SW 1271 (cell line): ENCODE results near the gene ANKRD33B.
"Not testable (repeated sequence)": the region's sequence is repeated elsewhere in the genome, so short reads cannot be mapped to it uniquely, and the experiment has no call there.

ENCODE experiments used
- DNase-seq, 2 experiments: peaks; one replicate each; lab custom pipeline; 2025; lab: John Stamatoyannopoulos, UW

Gene ANKRD33B

DNA sequence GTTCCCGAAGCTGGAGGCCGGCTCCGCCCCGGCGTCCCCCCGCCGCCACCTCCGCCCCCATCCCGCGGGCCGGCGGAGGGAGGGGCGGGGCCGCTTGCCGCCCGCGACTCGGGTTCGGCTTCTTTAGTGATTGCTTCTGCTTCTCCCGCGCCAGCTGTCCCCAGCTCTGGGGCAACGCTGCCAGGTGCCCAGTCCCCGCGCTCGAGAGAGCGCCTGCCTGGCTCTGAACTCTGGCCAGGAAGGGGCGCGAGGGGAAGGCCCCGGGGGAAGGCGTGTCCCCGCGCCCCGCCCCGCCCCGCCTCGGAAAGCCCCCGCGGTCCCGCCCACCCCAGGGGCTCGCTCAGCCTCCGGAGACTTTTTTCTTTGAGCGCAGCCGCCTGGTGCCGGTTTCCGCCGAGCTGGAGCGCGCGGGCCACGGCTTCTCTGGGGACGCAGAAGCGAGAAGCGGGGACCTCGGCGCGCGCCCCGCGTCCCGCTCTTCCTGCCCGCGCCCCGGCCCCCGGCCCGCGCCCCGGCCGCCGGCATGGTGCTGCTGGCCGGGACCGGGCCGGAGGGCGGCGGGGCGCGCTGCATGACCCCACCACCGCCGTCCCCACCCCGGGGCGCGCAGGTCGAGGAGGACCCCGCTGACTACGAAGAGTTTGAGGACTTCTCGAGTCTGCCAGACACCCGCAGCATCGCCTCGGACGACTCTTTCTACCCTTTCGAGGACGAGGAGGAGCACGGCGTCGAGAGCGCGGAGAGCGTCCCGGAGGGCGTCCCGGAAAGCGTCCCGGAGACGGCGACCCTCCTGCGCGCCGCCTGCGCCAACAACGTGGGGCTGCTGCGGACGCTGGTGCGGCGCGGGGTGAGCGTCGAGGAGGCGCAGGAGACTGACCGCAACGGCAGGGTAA lies at the start of gene ANKRD33B:
TSS of gene ANKRD33B (plus strand) at position 126 of the 893 bp plus-strand sequence. CDS start at position 524, 398 bp downstream.
- peak; percentile 64 to 81 for DNase-seq

DNA sequence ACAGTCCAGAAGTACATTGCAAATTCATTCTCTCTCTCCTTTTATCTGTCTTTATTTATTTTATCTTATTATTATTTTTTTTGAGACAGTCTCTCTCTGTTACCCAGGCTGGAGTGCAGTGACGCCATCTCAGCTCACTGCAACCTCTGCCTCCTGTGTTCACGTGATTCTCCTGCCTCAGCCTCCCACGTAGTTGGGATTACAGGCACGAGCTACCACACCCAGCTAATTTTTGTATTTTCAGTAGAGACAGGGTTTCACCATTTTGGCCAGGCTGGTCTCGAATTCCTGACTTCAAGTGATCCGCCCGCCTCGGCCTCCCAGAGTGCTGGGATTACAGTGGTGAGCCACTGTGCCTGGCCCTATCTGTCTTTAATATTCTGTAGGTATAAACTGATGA lies 49.3 kb upstream of the ANKRD33B start:
- DNase-seq, result not testable (repeated sequence)

DNA sequence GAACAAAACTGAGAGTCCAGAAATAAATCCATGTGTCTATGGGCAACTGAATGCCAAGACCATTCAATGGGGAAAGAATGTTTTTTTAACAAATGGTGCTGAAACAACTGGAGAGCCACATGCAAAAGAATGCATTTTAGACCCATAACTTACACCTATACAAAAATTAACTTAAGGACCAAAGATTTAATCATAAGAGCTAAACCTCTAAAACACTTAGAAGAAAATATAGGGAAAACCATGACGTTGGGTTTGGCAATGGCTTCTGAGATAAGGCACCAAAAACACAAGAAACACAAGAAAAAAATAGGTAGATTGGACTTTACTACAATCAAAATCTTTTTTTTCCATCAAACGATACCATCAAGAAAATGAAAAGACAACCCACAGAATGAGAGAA lies 48.4 kb upstream of the ANKRD33B start:
- DNase-seq, result no peak

DNA sequence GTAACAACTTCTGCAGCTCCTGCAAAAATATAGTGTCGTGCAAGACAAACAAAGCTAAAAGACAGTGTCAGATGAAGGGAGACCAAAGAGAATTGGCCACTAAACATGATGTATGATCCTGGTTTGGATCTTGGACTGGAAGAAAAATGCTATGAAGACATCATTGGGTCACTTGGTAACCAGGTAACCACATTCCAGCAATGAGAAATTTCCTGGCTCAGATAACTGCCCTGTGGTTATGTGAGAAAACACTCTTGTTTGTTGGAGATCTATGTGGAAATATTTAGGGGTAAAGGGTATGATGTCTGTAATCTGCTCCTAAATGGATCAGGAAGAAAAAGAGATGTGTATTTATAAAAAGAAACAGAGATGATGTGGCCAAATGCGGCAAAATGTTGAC lies 45.5 kb upstream of the ANKRD33B start:
- no peak for DNase-seq

DNA sequence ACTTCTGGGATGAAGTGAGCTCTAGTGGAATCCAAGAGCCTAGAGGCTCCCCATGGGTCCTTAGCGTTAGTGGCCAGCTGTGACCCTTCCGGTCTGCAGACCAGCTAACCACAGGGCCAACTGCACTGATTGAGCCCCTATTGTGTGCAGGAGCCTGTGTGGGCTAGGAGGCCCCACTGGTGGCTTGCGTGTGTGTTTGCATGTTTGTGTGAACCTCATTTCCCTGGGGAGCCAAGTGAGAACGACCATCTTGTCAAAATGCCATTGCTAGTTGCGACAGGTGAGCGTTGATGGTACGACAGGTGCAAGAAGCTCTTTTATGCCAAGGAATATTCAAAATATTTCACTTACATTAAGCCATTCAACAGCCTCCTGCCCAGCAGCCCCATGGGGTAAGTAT lies 44.1 kb upstream of the ANKRD33B start:
- no peak for DNase-seq

DNA sequence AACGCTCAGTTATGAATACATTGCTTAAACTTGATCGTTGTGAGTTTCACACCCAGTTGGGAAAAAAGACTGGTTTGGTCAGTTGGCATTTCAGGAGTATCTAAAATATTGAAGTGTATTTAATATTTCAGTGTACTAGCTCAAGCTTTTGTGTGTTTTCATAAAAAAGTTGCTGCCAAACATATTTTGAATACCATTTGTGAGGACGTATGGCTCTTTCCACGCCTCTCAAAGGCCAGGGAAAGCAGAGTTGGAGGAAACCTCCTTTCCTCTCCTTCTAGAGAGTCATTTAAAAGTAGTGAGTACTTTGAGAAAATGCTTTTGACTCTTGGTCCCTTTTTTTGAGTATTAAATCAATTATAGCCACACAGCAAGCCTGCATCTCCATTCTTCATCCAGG lies 43.2 kb upstream of the ANKRD33B start:
- no peak for DNase-seq

DNA sequence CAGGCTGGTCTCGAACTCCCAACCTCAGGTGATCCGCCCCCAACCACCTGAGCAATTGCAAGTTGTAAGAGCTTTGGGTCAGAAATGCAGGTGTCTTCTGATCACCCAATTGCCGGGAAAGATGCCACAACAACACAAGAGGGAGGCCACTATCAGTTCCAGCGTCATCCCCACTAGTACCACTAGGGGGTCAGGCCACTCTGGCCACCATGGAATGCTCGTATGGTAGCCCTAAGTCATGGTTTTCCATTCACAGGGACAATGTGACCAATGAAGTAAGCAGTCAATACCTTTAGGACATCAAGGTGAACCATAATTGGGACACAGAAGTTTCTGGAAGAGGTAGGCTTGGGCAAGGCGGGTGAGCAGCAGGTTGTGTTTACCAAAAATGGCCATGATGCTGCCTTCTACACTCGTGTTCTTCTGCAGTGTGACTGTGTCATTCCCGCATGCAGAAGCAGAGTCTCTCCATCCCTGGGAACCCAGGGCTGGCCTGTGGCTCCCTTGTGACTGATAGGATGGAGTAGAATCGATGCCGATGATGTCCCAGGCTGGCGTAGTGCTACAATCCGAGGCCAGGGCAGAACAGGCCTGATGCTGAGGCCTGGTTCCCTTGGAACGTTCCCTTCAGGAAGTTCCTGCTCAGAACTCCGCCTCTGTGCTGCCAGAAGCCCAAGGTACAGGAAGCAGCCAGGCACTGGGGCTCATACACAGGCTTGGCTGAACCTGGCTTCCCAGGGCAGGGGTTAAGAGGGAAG lies 42.2 kb upstream of the ANKRD33B start:
- peak in 1 of 2 experiments; percentile 29 for DNase-seq

DNA sequence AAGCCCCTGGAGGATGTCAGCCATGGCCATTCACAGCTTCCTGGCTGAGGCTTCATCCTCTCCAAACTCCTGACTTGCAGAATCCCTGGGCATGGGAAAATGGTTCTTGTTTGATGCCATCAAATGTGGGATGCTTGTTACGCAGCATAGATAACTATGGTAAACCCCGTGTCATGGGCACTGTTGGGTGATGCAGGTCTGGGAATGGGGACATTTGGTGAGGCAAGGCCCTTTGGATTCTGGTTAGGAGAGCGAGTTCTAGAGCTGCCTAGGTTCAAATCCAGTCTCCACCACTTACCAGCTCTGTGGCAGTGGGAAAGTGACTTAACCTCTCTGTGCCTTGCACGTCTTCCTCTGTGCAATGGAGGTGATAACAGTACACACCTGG lies 41.7 kb upstream of the ANKRD33B start:
- no peak for DNase-seq

DNA sequence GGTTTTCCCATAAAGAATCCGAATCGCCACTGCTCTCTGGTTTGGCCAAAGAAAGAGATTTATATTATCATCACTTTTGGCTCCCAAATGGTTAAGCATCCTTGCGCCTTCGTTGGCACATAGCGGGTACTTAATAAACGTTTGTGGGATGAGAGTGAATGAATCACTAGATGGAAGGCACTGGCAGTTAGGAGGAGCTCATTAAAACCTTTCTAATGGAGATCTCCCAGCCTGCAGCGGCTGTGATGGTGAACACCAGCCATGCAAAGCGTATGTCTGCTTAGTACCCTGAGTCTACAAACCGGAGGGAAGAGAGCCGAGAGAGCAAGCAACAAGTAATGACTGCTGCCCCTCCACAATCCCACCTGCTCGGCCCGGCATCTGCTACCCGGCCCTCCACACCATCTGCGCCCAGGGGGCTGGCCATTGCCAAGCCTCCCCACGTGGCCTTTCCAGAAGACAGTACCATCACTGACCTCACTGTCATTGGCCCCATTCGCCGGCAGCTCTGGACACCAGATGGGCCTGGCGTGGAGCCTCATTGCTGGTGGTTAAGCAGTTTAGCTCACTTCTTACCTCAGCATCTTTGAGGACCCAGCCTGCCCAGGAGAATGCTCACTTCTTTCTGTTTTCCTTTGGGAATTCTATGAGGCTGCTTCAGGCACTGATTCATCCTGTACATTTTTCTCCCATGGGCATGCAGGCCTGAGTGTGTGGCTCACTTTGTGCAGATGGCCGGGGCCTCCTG lies 39.3 kb upstream of the ANKRD33B start:
- DNase-seq, result no peak

DNA sequence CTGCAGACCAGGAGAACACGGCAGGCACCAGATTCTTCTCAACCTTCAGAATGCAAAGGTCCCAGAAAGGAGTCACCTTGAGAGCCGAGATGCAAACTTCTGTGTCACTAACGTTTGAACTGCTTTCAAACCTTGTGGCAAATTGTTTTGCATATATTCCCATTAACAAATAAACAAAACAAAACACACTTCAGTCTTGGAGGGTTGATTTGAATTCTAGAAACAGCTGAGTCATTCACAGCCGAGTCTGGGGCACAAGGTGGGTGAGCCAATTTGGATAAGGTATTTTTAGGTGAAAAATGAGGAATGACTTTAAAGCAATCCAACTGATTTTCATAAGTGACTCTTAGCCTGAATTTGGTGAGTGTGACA lies 38.8 kb upstream of the ANKRD33B start:
- no peak for DNase-seq

DNA sequence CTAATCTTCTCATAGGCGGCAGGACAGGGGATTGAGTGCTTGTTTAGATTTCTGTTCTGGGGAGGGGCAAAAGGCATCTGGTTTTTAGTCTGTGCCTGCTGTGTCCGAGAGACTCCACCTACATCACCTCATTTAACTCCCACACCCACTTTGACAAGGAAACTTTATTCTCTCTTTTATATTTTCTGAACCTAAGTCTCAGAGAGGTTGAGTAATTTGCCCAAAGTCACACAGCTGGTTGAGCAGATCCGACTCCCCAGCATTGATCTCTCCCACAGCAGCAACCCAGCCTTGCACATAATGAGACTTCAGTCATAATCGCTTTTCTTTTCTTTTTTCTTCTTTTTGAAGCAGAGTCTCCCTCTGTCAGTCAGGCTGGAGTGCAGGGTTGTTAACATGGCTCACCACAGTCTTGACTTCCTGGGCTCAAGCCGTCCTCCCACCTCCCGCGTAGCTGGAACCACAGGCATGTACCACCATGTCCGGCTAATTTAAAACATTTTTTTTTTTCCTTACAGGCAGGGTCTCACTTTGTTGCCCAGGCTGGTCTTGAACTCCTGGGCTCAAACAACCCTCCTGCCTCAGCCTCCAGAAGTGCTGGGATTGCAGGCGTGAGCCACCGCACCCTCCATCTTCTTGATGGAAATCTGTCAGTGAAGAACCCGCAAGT lies 36.5 kb upstream of the ANKRD33B start:
- DNase-seq, result no peak

DNA sequence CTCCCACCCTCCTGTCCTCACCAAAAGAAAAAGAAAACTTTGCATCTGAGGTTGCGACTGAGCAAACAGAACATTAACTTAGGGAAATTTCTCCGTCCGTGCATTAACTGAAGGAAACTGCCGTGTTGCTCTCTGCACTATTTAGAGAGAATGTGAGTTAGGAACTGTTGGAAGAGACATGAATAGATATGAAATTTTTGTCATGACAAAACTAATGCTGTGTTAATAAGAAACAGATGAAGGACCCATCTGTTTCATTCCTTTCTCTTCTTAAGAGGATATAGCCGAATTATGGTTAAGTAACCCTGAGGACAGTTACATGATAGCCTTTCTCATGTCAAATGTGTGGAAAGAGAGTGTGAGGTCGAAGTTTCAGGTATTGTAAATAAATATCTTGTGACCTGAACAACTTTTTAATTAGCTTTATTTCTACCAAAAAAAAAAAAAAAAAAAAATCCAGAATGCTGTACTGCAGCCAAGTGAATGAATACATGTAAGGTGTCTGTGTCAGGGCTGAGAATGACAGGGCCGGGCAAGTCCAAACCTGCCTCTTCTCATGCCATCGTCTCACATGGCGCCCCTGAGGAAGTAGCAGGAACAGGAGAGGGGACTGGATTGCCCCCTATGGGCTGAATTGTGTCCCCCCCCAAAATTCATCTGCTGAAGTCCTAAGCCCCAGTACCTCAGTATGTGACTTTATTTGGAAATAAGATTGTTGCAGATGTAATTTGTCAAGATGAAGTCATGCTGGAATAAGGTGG lies 35.6 kb upstream of the ANKRD33B start:
- no peak for DNase-seq

DNA sequence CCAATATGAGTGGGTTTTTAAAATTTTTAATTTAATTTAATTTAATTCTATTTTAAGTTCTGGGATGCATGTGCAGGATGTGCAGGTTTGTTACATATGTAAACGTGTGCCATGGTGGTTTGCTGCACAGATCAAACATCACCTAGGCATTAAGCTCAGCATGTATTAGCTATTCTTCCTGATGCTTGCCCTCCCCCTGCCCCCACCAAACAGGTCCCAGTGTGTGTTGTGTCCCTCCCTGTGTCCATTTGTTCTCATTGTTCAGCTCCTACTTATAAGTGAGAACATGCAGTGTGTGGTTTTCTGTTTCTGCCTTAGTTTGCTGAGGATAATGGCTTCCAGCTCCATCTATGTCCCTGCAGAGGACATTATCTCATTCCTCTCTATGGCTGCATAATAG lies 35.0 kb upstream of the ANKRD33B start:
- no peak for DNase-seq

DNA sequence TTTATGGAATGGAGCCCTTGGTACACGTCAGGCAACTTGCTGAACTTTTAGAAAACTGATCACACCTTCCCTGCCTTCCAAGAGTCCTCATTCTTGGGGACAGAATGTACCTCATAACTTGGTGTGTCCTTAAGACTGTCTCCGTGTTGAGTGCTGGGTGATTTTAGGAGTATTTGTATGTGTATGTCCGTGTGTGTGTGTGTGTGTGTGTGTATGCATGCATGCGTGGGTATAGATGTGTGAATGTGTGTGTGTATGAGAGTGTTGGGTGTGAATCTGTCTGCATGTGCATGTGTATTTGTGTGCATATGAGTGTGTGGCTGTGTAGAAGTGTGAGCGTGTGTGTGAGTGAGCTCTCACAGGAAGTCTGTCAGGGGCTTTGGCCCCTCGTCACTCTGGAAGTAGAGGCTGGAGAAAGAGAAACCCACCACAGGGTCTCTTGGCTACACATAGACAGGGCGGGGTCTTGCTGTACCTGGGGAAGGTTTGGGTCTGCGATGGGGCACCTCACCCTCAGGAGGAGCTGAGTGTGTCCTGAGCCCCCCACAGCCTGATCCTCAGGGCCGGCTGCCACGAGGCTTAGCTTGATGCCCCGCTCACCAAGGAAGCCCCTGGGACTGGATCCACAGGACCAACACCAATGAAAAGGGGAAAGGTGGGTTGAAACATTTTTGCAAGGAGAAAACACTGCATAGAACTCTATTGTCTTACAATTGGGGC lies 33.1 kb upstream of the ANKRD33B start:
- no peak for DNase-seq

DNA sequence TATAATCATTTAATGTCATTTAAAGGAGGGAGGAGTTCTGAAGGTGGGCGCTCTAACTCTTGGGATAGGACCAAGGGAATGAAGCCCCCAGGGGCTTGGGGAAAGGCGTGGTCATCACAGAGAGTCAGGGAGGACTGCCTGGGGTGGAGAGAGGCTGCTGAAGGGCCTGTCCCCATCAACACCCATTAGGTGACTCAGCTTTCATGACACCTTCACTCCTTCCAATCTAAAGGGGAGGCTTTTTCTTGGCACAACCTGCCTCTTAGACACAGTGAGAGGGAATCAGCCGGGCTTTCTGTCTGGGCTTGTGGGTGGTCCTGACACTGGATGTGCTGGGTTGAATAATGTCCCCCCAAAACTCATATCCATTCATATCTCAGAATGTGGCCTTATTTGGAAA lies 31.4 kb upstream of the ANKRD33B start:
- DNase-seq, result no peak

DNA sequence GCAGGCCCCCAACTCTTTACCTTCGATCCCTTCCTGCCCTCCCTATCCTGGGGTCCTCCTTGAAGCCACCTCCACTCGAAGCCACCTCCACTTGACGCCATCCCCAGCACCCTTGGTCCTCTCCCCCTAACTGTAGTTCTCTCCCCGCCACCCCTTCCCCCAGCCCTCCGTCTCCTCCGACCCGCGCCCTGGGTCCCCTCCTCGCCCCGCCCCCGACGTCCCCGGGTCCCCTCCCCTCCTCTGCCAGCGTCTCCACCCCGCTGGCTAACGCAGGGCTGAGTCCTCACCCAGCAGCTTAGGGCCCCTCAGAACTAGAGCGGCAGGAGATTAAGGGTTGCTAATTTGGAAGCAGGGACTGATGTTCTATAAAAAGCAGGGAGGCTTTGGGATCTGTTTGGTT lies 30.6 kb upstream of the ANKRD33B start:
- DNase-seq, result no peak

DNA sequence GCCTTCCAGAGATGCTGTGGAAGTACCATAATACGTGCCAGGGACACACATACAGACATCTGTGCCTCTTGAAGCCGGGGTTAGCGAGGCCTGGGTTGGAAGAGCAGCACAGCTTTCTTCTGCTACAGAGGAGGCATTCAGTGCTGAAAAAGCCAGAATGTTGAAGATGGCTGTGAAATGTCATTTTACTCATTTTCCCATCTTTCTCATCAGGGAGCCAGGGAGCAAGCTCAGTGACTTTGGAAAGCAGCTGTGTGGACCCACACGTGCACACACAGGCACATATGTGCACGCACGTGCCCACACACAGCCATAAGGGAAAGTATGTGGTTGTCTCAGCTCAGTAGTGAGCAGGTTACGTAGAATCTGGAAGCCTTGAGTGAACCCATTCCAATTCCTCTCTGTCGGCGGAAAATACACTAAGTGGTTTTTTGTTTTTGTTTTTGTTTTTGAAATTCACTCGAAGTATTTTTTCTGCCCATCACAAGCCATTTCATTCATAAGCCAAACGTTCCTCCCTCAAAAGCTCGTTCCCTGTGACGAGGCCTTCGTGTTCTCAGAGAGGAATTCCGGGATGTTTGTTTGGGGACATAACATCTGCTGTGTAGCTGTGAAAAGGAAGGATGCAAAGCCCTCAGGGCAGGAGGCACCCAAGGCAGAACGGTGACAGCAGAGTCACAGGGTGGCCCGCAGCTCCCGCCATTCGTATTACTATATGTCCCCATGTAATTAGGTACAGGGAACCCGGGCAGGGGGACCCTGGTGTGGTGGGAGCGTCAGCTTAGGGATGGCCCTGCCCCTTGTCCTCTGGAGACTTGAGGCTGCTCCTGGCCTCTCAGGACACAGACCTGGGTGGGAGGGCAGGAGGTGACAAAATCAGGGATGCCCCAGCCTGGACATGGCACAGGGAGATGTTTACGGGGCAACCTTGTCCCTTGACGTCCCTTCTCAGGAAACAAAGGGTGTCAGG lies 29.0 kb upstream of the ANKRD33B start:
- DNase-seq, result no peak

DNA sequence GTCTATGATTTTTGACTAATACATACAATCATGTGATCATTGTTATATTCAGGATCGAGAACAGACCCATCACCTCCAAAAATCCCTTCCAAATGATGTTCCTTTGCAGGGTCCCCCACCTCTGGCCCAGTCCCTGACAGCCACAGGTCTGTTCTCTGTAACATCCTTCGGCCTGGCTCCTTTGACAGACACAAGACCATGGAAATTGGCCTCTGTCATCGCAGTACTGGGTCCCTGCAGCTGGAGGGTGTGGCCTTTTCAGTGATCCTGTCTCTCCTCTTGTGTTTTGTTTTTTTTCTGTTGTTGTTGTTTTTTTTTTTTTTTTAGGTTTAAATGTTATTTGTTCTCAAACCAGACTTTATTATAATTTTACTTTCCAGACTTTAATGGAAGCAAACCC lies 27.4 kb upstream of the ANKRD33B start:
- no peak for DNase-seq

DNA sequence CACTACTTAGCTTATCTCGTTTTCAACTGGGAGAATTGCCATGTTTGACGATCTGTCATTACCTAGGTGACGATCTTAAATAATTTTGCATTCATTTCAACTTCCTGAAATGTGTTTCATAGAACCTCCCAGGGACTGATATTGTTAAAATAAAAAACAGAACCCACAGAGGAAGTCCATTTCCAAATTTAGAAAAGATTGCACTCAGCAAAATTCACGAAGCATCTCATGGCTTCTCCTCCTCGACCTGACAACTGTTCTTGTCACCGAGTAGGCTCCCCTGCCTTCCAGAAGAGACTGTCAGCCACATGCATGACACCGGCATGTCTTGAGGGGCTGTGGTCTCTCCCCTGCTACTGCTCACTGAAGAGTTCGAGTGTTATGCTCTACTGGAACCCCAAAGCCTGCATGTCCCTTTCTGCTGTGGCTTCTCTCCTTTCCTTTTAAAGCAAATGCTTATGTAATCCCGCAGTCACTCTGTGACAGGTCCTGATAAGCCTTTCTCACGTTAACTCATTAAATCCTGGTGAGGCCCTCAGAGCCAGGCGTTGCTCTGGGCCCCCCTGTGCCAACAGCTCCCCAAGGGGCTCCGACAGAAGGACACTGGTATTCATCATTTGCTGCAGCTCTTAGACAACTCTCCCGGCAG lies 26.8 kb upstream of the ANKRD33B start:
- no peak for DNase-seq
